Urinary bladder (tissue), 4 donors: Measurements from ENCODE around the gene PUS7. TPM values are rescaled to one million over a fixed set of nuclear protein-coding genes. Genes with fewer than 3 reads are reported as not detected.
"Not testable (repeated sequence)": the region's sequence is repeated elsewhere in the genome, so short reads cannot be mapped to it uniquely, and the experiment has no call there.

Experiments
- DNase-seq: peaks from one replicate; pipeline ENCODE4 v3.0.0-alpha.2; 2015; ENCODE audit errors: extremely low spot score
- H3K27ac ChIP-seq: one replicate; pipeline ENCODE4 v1.5.1; 2013; ENCODE audit warnings: low read depth, mild to moderate bottlenecking, moderate library complexity
- H3K36me3 ChIP-seq: one replicate; pipeline ENCODE4 v1.6.1; 2013; ENCODE audit warnings: mild to moderate bottlenecking, moderate library complexity; ENCODE audit not compliant: insufficient read depth
- H3K4me1 ChIP-seq: one replicate; pipeline ENCODE4 v1.6.1; 2013; ENCODE audit warnings: mild to moderate bottlenecking, moderate library complexity; ENCODE audit not compliant: insufficient read depth
- H3K4me3 ChIP-seq: one replicate; pipeline ENCODE4 v1.5.1; 2013; ENCODE audit warnings: low read depth, low read length
- whole genome bisulfite sequencing: extraction: QIAGEN DNeasy Blood & Tissue Kit; methylation state at CpG from one replicate; pipeline ENCODE4 v1.1.7; 2013; 5-methylcytosine and 5-hydroxymethylcytosine counted together
- polyA plus RNA-seq: library from polyadenylated mRNA; stranded (reverse); fragments of 200-250 nt; gene quantifications from one replicate; pipeline ENCODE4 v1.2.3, GENCODE V29; 2013
- total RNA-seq: library from RNA; depleted of rRNA; stranded (reverse); fragments of >200 nt; gene quantifications from one replicate; pipeline ENCODE4 v1.2.3, GENCODE V29; 2014
- donor health status: healthy with polysubstance abuse.
- donor health status: healthy.

PUS7 gene
- total and polyA plus RNA-seq, 2 donors: 7.3 to 16.3 TPM

- Histone ChIP-seq H3K4me1 (no peaks in the 10 kb centered on the region), H3K36me3 (no peaks in the 10 kb centered on the region), H3K4me3 (no peak overlapping the region), H3K27ac (no peak overlapping the region)
- WGBS: 68% methylated on average over 2 of the region's 2 CpGs
- no peak for DNase-seq
Observed at GRCh38 chr7:105452085-105452484, 70.0 kb downstream of the PUS7 start.

- not testable (repeated sequence) for H3K4me3 ChIP-seq, H3K27ac ChIP-seq, H3K4me1 ChIP-seq, H3K36me3 ChIP-seq, DNase-seq
- WGBS: 96% methylated on average over 5 of the region's 5 CpGs
Observed at GRCh38 chr7:105450870-105451269, 71.2 kb downstream of the PUS7 start.

- Histone ChIP-seq H3K4me1 (no peaks in the 10 kb centered on the region), H3K36me3 (no peaks in the 10 kb centered on the region), H3K27ac (no peak overlapping the region), H3K4me3 (no peak overlapping the region)
- whole genome bisulfite sequencing: 86% methylated on average over 8 of the region's 8 CpGs
- DNase-seq: no peak
Observed at GRCh38 chr7:105450177-105450861, 71.8 kb downstream of the PUS7 start.

- Histone ChIP-seq H3K4me3 (no peak overlapping the region), H3K27ac (no peak overlapping the region), H3K4me1 (no peaks in the 10 kb centered on the region), H3K36me3 (no peaks in the 10 kb centered on the region)
- no peak for DNase-seq
- 89% methylated on average over 8 of the region's 8 CpGs for WGBS
Observed at GRCh38 chr7:105448181-105448580, 73.9 kb downstream of the PUS7 start.

- WGBS: 80% methylated on average over 4 of the region's 4 CpGs
- Histone ChIP-seq H3K27ac (no peak overlapping the region), H3K36me3 (no peaks in the 10 kb centered on the region), H3K4me3 (no peak overlapping the region), H3K4me1 (no peaks in the 10 kb centered on the region)
- no peak for DNase-seq
Observed at GRCh38 chr7:105444342-105444987, 77.6 kb downstream of the PUS7 start.

GRCh38 chr7:105442214-105442613 is 79.9 kb downstream of the PUS7 start:
- WGBS: 95% methylated on average over 9 of the region's 9 CpGs

GRCh38 chr7:105439174-105439893 is 82.7 kb downstream of the PUS7 start:
- H3K4me1 ChIP-seq: no peaks in the 10 kb centered on the region
- H3K27ac ChIP-seq: no peak overlapping the region
- no peak overlapping the region for H3K4me3 ChIP-seq
- no peak for DNase-seq
- WGBS: 77% methylated on average over 9 of the region's 9 CpGs
- no peaks in the 10 kb centered on the region for H3K36me3 ChIP-seq

More at GRCh38 chr7:105442214-105442613, 79.9 kb downstream of the PUS7 start:
- not testable (repeated sequence) for H3K36me3 ChIP-seq, H3K4me1 ChIP-seq, DNase-seq, H3K4me3 ChIP-seq, H3K27ac ChIP-seq

- WGBS: 83% methylated on average over 5 of the region's 5 CpGs
- Histone ChIP-seq H3K4me1 (no peaks in the 10 kb centered on the region), H3K36me3 (no peaks in the 10 kb centered on the region), H3K27ac (no peak overlapping the region), H3K4me3 (no peak overlapping the region)
- no peak for DNase-seq
Observed at GRCh38 chr7:105438847-105439173, 83.3 kb downstream of the PUS7 start.

- H3K36me3 ChIP-seq: no peaks in the 10 kb centered on the region
- no peak overlapping the region for H3K27ac ChIP-seq
- no peaks in the 10 kb centered on the region for H3K4me1 ChIP-seq
- WGBS: 98% methylated on average over 1 of the region's 1 CpG
- no peak for DNase-seq
- no peak overlapping the region for H3K4me3 ChIP-seq
Observed at GRCh38 chr7:105438254-105438653, 83.8 kb downstream of the PUS7 start.

GRCh38 chr7:105437356-105437755 is 84.7 kb downstream of the PUS7 start:
- not testable (repeated sequence) for H3K4me1 ChIP-seq, H3K4me3 ChIP-seq, H3K27ac ChIP-seq, DNase-seq, H3K36me3 ChIP-seq
- WGBS: 91% methylated on average over 6 of the region's 6 CpGs

GRCh38 chr7:105429746-105430612 is 92.1 kb downstream of the PUS7 start:
- Histone ChIP-seq H3K27ac (no peak overlapping the region), H3K4me3 (no peak overlapping the region), H3K36me3 (no peaks in the 10 kb centered on the region), H3K4me1 (no peaks in the 10 kb centered on the region)
- DNase-seq: no peak
- 46% methylated on average over 4 of the region's 4 CpGs for WGBS

GRCh38 chr7:105426606-105427146 is 95.4 kb downstream of the PUS7 start:
- Histone ChIP-seq H3K27ac (no peak overlapping the region), H3K36me3 (no peaks in the 10 kb centered on the region), H3K4me3 (no peak overlapping the region), H3K4me1 (no peaks in the 10 kb centered on the region)
- 79% methylated on average over 2 of the region's 2 CpGs for WGBS
- DNase-seq: no peak

- no peaks in the 10 kb centered on the region for H3K4me1 ChIP-seq
- H3K4me3 ChIP-seq: no peak overlapping the region
- no peak overlapping the region for H3K27ac ChIP-seq
- WGBS: 98% methylated on average over 2 of the region's 2 CpGs
- no peak for DNase-seq
- no peaks in the 10 kb centered on the region for H3K36me3 ChIP-seq
Observed at GRCh38 chr7:105423987-105424386, 98.1 kb downstream of the PUS7 start.
